IPS-NIHi11 (cell line): ENCODE data around the gene SDR39U1.

ENCODE experiments used
- DNase-seq: peaks from one replicate; pipeline ENCODE4 v3.0.0; 2012; ENCODE audit warnings: mixed read lengths, low spot score

Gene SDR39U1

GRCh38 chr14:24429395-24430142 is 13.0 kb downstream of the SDR39U1 start, which contains the start of the genes CBLN3 and KHNYN:
CBLN3 (minus strand) TSS chr14:24429668; CDS start chr14:24429054, 614 bp downstream.
KHNYN (plus strand) TSS chr14:24429954; CDS start chr14:24430731, 777 bp downstream.
- DNase-seq: peak; percentile 98

DNA sequence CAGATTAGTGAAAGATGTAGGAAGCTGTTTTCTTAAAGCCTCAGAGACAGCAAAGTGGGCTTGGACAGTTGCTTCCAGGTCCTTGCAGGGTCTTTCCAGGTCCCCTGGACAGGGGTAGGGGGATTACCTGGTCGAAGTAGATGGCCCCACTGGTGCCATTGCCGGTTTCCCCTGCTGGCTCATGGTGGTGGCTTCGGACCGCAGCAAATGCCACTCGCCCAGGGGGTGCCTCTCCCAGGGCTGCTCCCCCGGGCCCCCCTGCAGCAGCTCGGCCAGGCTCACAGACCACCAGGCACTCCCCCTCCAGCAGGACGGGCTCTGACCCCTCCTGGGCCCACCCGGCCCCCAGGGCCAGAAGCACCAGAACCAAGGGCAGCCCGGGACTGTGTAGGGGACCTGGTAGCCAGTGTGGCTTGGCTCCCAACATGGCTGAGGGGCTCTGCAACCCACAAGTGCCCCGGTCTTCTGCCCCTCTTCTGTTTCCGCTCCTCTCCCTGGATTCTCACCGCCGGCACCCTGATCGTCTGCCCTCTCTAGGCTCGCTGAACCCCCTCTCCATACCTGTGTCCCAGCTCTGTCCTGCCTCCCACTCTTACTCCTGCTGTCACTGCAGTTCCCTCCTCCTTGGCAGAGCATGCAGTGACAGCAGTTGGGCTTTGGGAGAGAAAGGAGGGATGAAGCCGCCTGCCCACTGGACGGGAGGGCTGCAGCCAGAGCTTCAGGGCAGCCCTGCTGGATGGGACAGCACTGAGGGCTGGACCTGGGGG is 13.8 kb downstream of the SDR39U1 start:
- no peak for DNase-seq

GRCh38 chr14:24427537-24428508 is 14.8 kb downstream of the SDR39U1 start:
- DNase-seq: no peak

DNA sequence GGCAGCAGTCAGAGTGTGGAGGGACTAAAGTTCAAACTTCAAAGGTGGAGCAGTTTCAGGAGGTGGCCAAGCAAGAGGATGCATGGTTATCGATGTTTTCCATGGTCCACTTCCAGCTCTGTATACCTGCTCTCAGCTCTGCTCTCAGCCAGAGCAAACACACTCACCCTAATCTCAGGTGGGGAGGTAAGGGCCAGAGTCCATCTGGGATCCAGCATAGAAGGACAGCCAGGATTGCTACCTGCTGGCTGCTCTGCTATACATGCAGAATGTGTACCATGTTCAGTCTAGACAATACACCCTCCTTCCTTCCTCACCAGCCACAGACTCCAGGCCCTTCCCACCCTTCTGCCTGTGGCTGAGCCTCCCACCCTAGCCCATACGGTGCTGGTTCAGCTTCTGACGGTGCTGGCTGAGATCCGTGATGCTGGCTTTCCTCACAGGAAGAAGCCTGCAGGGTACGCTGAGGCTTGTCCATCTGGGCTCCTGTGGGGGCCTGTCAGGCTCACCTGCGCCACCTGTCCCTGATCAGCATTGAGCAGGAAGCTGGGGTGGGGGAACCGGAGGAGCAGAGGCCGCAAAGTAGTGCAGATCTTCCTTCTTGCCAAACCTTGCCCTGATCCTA is 15.6 kb downstream of the SDR39U1 start:
- DNase-seq: no peak

- DNase-seq: no peak
Observed at GRCh38 chr14:24426150-24426911, 16.2 kb downstream of the SDR39U1 start.

DNA sequence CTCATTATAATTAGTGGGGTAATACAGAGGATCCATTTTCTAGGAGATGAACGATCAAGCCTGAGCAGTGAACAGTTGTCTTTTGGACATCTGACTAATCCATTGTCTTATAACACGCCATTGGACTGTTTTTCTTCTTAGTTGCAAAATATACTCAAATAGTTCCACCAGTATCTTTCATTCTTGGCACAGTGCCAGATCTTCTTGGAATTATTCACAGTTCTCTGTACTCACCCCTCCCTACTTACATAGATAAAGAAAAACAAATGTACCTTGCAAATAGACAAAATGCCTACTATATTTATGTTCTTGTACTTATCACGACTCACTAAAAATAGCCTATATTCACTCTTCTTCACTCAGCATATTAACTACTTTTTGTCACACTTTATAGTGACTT is 16.9 kb downstream of the SDR39U1 start:
- no peak for DNase-seq

GRCh38 chr14:24422694-24423601 is 19.6 kb downstream of the SDR39U1 start:
- no peak for DNase-seq

GRCh38 chr14:24422261-24422660 is 20.3 kb downstream of the SDR39U1 start:
- no peak for DNase-seq

DNA sequence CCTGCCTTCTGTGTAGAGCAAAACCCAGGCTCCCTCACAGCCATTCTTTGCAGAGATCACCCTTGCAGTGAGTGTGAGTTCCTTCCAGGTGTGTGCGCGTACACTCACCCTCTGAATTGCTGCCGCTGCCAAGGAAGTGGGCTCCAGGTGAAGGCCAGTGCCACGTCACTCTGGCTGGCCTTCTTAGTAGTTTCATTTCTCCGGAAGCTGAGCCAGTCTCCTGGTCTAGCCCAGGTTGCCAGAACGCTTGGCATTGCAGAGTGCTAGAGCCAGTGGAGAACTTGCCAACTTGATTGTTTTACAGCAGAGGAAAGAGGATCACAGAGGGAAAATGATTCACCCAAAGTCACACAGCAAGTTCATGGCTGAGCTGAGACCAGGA is 24.1 kb downstream of the SDR39U1 start:
- no peak for DNase-seq

DNA sequence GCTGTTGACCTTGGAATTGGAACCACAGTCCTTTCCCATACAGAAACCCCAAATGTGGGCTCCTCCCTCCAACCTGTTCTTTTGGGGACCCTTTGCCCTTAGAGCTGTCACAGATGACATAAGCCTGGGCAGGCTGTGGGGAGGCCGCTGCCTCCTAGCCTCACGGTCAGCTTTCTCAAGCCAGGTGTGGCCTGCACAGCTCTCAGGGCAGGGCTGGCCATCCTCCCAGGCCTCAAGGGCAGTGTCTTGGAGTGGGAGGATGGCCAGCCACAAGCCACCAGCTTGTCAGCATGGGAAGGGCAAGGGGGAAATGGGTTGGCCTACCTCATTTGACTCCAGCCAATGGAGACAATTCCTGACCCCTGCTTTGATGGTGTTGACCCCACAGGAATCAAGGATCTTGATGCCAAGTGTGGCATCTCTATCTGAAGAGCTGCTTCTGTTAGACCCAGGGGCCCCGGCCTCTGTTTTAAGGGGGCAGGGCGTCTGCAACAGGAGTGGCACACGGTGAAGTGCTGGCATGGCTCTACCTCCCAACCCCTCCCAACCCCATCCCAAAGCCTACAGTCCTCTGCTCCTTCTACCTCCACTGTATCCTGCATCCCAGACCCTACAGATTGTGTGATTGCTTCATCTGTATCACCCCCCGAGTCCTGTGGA is 24.6 kb downstream of the SDR39U1 start:
- no peak for DNase-seq

DNA sequence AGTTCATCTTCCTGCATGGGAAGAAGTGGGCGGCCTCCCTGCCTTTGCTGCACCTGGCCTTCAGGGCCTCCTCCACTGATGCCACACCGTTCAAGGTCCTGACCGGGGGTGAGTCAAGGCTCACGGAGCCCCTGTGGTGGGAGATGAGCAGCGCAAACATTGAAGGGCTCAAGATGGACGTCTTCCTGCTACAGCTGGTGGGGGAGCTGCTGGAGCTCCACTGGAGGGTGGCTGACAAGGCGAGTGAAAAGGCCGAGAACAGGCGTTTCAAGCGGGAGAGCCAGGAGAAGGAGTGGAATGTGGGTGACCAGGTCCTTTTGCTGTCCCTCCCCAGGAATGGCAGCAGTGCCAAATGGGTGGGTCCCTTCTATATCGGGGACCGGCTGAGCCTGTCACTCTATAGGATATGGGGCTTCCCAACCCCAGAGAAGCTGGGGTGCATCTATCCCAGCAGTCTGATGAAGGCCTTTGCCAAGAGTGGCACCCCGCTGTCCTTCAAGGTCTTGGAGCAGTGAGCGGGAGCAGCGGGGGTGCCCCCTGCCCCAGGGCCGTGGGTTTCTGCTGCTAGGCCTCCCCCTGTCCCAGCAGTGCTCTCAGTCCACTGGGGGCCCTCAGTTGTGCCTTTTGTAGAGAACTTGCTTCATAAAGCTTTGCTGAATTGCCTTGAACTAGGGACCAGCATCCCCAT is 25.5 kb downstream of the SDR39U1 start:
- DNase-seq: no peak

DNA sequence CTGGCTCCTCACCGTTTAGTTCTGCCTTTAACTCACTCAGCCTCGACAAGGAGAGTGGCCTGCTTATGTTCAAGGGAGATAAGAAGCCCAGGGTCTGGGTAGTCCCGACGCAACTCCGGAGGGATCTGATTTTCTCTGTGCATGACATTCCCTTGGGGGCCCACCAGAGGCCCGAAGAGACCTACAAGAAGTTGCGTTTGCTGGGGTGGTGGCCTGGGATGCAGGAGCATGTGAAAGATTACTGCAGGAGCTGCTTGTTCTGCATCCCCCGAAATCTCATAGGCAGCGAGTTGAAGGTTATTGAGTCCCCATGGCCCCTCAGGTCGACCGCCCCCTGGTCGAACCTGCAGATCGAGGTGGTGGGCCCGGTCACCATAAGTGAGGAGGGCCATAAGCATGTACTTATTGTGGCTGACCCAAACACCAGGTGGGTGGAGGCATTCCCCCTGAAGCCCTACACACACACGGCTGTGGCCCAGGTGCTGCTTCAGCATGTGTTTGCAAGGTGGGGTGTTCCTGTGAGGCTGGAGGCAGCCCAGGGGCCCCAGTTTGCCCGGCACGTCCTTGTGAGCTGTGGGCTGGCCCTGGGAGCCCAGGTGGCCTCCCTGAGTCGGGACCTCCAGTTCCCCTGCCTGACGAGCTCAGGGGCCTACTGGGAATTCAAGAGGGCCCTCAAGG is 26.2 kb downstream of the SDR39U1 start:
- DNase-seq: no peak

GRCh38 chr14:24415421-24416253 is 26.9 kb downstream of the SDR39U1 start:
- no peak for DNase-seq

GRCh38 chr14:24414732-24415420 is 27.7 kb downstream of the SDR39U1 start:
- no peak for DNase-seq

DNA sequence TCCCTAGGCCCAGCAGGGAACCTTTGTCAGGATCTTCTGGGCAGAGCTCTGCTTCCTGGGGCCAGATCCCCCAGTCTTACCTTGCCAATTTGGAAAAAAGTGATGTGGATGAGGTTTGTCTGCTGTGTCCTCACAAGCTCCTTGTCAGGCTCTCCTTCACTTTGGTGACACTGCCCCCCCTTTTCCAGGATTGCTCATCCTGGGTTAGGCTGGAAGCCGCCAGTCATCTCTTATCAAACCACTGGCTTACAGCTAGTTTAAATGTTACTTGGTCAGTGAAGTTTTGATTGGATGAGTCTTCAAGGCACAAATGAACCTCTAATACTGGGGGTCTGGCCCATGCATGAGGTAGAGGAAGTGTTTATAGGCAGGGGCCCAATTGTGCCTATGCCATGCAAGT is 28.5 kb downstream of the SDR39U1 start:
- DNase-seq: no peak
